OCI-LY3 (cell line): ENCODE data around the gene SLC8A1.

Experiments
- EZH2phosphoT487 ChIP-seq: fragments of 200-600 bp; shearing (Covaris generic); IDR thresholded peaks from 2 replicates; pipeline ENCODE4 v1.6.1; 2018; ENCODE audit warnings: antibody characterized with exemption, mixed run types, low read depth
- TF ChIP-seq, protein P1 (sequence below): fragments of 200-600, 300-600 bp; sonication (generic); IDR thresholded peaks from 2 replicates; pipeline ENCODE4 v1.5.1; 2014; ENCODE audit warnings: antibody characterized with exemption, low read length, low read depth

DNA sequence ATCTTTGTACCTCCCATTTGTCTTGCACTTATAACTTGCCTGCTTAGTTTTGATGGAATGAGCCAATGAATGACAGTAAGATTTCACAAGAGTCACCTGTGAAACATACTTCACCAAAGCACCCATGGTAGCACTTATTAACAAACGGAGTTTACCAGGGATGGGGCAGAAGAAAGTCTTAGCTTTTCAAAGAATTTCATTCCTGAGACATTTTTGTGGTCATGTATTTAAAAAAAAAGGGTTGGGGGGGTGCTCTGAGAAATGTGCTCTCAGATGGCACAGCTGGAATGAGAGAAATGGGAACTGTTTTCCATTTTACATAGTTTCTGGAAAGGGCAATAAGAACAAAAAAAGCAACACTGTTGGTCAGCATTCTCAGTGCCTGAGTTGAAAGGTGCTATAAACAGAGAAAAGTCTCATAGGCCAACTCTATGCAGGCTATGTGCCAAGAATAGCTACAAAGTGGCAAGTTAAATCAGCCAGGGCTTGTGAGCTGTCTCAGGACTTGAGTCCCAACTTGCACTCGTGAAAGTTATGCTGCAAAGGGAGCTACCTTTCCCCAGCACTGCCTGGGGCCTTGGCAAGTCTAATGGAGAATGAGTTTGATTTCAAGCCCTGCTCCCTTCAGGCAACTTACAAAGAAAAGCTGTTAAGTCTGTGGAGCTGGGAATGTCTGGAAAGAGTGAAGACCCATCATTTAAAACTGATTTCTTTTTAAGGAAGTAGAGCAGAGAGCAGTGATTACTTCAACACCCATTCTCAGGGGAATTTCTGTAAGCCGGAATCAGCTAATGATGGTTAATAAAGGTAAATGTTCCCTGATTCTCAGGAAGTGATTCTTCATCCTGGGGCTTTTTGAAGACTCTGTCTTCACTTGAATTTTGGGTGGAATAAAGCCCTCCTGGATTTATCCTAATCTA lies 170.6 kb downstream of the SLC8A1 start:
- TF ChIP-seq, protein P1, sequence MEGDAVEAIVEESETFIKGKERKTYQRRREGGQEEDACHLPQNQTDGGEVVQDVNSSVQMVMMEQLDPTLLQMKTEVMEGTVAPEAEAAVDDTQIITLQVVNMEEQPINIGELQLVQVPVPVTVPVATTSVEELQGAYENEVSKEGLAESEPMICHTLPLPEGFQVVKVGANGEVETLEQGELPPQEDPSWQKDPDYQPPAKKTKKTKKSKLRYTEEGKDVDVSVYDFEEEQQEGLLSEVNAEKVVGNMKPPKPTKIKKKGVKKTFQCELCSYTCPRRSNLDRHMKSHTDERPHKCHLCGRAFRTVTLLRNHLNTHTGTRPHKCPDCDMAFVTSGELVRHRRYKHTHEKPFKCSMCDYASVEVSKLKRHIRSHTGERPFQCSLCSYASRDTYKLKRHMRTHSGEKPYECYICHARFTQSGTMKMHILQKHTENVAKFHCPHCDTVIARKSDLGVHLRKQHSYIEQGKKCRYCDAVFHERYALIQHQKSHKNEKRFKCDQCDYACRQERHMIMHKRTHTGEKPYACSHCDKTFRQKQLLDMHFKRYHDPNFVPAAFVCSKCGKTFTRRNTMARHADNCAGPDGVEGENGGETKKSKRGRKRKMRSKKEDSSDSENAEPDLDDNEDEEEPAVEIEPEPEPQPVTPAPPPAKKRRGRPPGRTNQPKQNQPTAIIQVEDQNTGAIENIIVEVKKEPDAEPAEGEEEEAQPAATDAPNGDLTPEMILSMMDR: no peak
- TF ChIP-seq EZH2phosphoT487: no peak
